Dendritic cell treated with granulocyte-macrophage colony-stimulating factor and Interleukin-4, amounts not matched to agents 40 ng/mL and 50 ng/mL, for 4 days (primary cell): ENCODE measurements around the gene C2orf80.
"Not testable (repeated sequence)": the region's sequence is repeated elsewhere in the genome, so short reads cannot be mapped to it uniquely, and the experiment has no call there.

Source experiments
- H3K27ac Mint-ChIP-seq: one replicate; pipeline ENCODE4 v1.8.0; 2022; ENCODE audit warnings: mild to moderate bottlenecking, mixed read lengths
- H3K27me3 Mint-ChIP-seq: one replicate; pipeline ENCODE4 v1.8.0; 2022; ENCODE audit warnings: mild to moderate bottlenecking, mixed read lengths
- H3K36me3 Mint-ChIP-seq: one replicate; pipeline ENCODE4 v1.8.0; 2022; ENCODE audit warnings: low read depth, mixed read lengths
- H3K4me1 Mint-ChIP-seq: one replicate; pipeline ENCODE4 v1.8.0; 2022; ENCODE audit warnings: low read depth, mixed read lengths
- H3K4me3 Mint-ChIP-seq: one replicate; pipeline ENCODE4 v1.8.0; 2022; ENCODE audit warnings: mild to moderate bottlenecking, moderate library complexity, mixed read lengths
- H3K9me3 Mint-ChIP-seq: one replicate; pipeline ENCODE4 v1.8.0; 2022; ENCODE audit warnings: mixed read lengths
- intact Hi-C: fragments of 100-400 bp; cut with micrococcal nuclease; formaldehyde crosslinking; loops from one replicate; pipeline ENCODE4 v1.15.0; 2022

The C2orf80 gene

GRCh38 chr2:208164951-208165755, 24.7 kb downstream of the C2orf80 start:
- intact Hi-C loops = no loop called here
- Mint-ChIP-seq H3K9me3 (no peaks in the 10 kb centered on the region), H3K27ac (no peak overlapping the region), H3K36me3 (no peaks in the 10 kb centered on the region), H3K4me1 (peaks cover 4% of the 10 kb centered on the region), H3K4me3 (no peak overlapping the region), H3K27me3 (no peaks in the 10 kb centered on the region)

DNA sequence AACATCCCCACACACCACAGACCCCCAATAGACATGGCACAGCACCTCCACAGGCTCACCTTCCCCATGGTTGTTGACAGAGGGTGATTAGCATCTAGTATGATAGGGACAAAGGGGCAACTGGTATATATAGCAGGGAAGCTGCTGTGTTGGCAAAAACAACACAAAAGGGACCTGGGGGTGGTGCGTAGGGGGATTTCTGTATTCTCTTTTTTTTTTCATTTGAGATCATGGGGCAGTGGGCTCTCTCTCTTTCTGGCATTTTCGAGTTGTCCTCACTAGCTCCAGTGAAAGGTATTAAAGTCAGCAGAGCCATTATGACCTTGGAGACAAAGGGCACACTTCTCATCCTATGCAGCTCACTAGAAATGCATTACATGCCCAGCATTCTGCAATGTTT, 26.3 kb downstream of the C2orf80 start, which contains the start of gene CRYGA:
Gene CRYGA (minus strand): TSS at position 101 of the 400 bp plus-strand sequence. CDS start 33 bp downstream, at position 68.
- Mint-ChIP-seq H3K27ac (peak within 1 kb of the TSS; percentile 13), H3K4me1 (no peaks in the 10 kb centered on the region), H3K27me3 (no peaks in the 10 kb centered on the region), H3K36me3 (no peaks in the 10 kb centered on the region), H3K9me3 (no peaks in the 10 kb centered on the region), H3K4me3 (no peak within 1 kb of the TSS)
- intact Hi-C loops = no loop called here

DNA sequence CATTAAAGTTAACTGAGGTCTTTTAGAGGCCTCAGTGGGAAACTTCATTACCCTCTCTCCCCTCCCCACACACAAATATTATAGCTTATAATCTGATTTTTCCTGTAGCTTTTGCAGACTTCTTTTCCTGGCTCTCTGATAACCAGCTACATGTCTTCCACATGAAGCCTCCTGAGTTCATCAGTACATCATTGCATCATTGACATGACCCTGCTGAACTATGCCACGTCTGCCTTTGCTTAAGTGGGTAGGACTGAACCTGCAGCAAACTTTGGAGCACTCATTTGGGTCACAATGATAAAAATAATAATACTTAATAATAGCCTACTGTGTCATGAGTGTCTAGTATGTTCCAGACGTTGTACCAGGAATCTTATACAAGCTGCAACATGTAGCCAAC, 33.4 kb downstream of the C2orf80 start:
- Mint-ChIP-seq H3K27me3 (peaks cover 1% of the 10 kb centered on the region), H3K4me1 (no peaks in the 10 kb centered on the region), H3K36me3 (no peaks in the 10 kb centered on the region), H3K27ac (no peak overlapping the region), H3K4me3 (no peak overlapping the region), H3K9me3 (peaks cover under 1% of the 10 kb centered on the region)
- intact Hi-C loops = no loop called here

DNA sequence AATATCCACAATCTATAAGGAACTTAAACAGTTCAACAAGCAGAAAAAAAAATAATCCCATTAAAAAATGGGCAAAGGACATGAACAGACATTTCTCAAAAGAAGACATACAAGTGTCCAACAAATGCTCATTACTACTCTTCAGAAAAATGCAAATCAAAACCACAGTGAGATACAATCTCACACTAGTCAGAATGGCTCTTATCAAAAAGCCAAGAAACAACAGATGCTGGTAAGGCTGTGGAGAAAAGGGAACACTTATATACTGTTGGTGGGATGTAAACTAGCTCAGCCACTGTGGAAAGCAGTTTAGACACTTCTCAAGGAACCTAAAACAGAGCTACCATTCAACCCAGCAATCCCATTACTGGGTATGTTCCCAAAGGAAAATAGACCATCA, 36.7 kb downstream of the C2orf80 start:
- H3K27me3 Mint-ChIP-seq = peaks cover 1% of the 10 kb centered on the region
- H3K4me1 Mint-ChIP-seq = peaks cover 14% of the 10 kb centered on the region
- peaks cover 15% of the 10 kb centered on the region for H3K9me3 Mint-ChIP-seq
- H3K4me3 Mint-ChIP-seq = no peak overlapping the region
- intact Hi-C loops = no loop called here
- no peak overlapping the region for H3K27ac Mint-ChIP-seq
- H3K36me3 Mint-ChIP-seq = no peaks in the 10 kb centered on the region

DNA sequence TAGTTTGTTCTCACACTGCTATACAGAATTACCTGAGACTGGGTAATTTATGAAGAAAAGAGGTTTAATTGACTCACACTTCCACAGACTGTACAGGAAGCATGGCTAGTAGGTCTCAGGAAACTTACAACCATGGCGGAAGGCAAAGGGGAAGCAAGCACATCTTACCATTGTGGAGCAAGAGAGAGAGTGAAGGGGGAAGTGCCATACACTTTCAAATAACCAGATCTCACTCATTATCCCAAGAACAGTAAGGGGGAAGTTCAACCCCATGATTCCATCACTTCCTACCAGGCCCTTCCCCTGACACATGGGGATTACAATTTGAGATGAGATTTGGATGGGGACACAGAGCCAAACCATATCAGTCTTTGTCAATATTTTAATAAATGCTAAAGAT, 38.9 kb downstream of the C2orf80 start:
- Mint-ChIP-seq H3K27ac (no peak overlapping the region), H3K9me3 (peaks cover 15% of the 10 kb centered on the region), H3K36me3 (no peaks in the 10 kb centered on the region)

DNA sequence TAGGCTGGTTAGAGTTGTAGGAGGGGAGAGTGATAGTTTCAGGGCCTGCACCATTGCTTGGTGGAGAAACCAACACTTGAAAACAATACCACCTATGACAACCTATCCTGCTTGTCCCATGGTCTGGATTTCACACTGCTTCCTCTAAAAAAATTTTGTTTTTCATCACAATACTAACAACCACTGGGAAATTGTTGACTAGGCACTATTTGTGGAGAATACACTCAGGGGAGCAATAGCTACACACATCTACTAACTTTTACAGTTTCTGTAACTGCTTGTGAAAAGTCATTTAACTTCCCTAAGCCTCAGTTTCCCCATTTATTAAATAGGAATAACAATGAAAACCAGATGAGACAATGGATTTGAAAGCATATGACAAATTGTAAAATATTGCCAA, 39.7 kb downstream of the C2orf80 start:
- Mint-ChIP-seq H3K9me3 (peaks cover 15% of the 10 kb centered on the region), H3K36me3 (no peaks in the 10 kb centered on the region), H3K4me1 (peaks cover 23% of the 10 kb centered on the region), H3K27ac (no peak overlapping the region), H3K4me3 (no peak overlapping the region), H3K27me3 (peaks cover 1% of the 10 kb centered on the region)
- intact Hi-C loops = no loop called here

More for the DNA sequence above, 38.9 kb downstream of the C2orf80 start:
- Mint-ChIP-seq H3K4me3 (no peak overlapping the region), H3K27me3 (peaks cover 1% of the 10 kb centered on the region), H3K4me1 (peaks cover 23% of the 10 kb centered on the region)
- intact Hi-C loops = no loop called here

- intact Hi-C loops = no loop called here
- Mint-ChIP-seq H3K36me3 (no peaks in the 10 kb centered on the region), H3K27ac (no peak overlapping the region), H3K27me3 (no peaks in the 10 kb centered on the region), H3K4me3 (no peak overlapping the region), H3K9me3 (peaks cover 15% of the 10 kb centered on the region), H3K4me1 (peaks cover 29% of the 10 kb centered on the region)
Measured at GRCh38 chr2:208148803-208149202, 41.0 kb downstream of the C2orf80 start.

- Mint-ChIP-seq H3K4me3 (no peak overlapping the region), H3K27ac (no peak overlapping the region), H3K27me3 (no peaks in the 10 kb centered on the region), H3K36me3 (no peaks in the 10 kb centered on the region), H3K4me1 (peaks cover 29% of the 10 kb centered on the region), H3K9me3 (peaks cover 15% of the 10 kb centered on the region)
- intact Hi-C loops = no loop called here
Measured at GRCh38 chr2:208147759-208148158, 42.1 kb downstream of the C2orf80 start.

DNA sequence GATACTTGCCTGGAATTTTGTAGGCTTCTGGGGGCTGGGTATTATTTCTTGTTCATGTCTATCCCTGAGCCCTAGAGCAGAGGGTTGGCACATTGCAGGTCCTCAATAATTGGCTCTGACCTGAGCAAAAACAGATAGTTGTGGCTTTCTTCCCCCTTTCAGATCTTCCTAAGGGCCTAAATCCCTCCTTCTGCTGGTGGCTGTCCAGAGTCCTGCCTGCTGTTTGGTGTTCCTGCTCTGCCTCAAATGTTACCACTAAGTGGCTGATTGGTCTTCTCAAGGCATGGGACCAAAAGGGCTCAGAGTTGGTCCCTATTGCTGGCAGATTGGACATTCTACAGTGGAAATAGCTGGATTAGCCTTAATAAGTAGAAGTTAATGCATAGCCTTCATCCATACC, 42.8 kb downstream of the C2orf80 start:
- intact Hi-C loops = no loop called here
- H3K4me1 Mint-ChIP-seq = peaks cover 29% of the 10 kb centered on the region
- no peak overlapping the region for H3K4me3 Mint-ChIP-seq
- no peaks in the 10 kb centered on the region for H3K36me3 Mint-ChIP-seq
- no peaks in the 10 kb centered on the region for H3K27me3 Mint-ChIP-seq
- H3K9me3 Mint-ChIP-seq = peaks cover 15% of the 10 kb centered on the region
- H3K27ac Mint-ChIP-seq = no peak overlapping the region

DNA sequence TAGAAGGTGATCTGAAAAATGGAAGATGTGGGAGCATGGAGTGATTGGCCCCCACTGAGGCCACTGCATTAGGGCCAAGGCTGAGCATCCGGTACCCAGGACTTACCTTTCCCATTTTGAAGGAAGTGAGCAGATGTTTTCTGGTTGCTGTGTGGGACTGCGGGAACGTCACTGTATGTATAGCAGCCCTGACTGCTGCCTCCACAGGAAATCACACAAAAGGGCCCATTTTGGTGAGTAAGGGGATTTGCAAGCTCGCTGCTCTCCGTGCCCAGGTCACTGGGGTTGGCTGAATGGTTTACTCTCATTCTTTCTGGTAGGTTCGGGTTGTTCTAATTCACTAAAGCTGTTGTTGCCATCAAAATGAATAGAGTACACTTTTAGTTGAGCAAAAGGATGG, 43.8 kb downstream of the C2orf80 start, which contains the start of gene CRYGB:
Gene CRYGB (minus strand): TSS at position 153 of the 400 bp plus-strand sequence. CDS start 38 bp downstream, at position 115.
- no peak within 1 kb of the TSS for H3K27ac Mint-ChIP-seq
- H3K9me3 Mint-ChIP-seq = peaks cover 10% of the 10 kb centered on the region

DNA sequence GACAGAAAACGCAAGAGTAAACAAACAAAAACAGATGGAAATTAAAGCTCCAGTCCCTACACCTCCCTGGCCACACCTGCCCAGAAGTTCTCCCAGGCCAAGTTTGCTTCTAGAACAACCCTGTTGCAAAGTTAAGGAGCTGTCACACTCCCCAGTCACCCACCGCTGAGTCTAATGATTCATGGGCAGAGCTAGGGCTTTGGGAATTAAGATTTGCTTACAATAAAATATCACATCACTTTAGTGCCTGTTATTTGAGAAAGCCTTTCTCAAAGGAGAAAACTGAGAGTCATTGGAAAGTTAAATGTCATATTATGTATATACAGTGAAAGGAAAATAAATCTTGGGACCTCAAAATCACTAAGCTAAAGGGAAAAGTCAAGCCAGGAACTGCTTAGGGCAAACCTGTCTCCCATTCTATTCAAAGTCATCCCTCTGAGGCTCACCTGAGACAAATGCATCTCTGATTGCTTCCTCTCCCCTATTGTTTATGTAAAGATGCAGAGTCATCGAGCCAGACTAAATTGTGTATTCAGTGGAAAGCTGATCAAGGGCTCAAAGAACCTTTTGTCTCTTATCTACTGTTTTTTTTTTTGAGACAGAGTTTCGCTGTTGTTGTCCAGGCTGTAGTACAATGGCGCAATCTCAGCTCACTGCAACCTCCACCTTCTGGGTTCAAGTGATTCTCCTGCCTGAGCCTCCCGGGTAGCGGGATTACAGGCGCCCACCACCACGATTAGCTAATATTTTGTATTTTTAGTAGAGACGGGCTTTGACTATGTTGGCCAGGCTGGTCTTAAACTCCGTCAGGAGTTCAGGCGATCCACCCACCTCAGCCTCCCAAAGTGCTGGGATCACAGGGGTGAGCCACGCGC, 46.7 kb downstream of the C2orf80 start:
- no peaks in the 10 kb centered on the region for H3K9me3 Mint-ChIP-seq
- H3K4me1 Mint-ChIP-seq = peaks cover 15% of the 10 kb centered on the region
- H3K4me3 Mint-ChIP-seq = no peak overlapping the region
- intact Hi-C loops = no loop called here
- no peak overlapping the region for H3K27ac Mint-ChIP-seq
- H3K36me3 Mint-ChIP-seq = no peaks in the 10 kb centered on the region
- no peaks in the 10 kb centered on the region for H3K27me3 Mint-ChIP-seq

More for the DNA sequence above, 43.8 kb downstream of the C2orf80 start, which contains the start of gene CRYGB:
- intact Hi-C loops = no loop called here
- no peaks in the 10 kb centered on the region for H3K36me3 Mint-ChIP-seq
- peaks cover 29% of the 10 kb centered on the region for H3K4me1 Mint-ChIP-seq
- H3K27me3 Mint-ChIP-seq = no peaks in the 10 kb centered on the region
- no peak within 1 kb of the TSS for H3K4me3 Mint-ChIP-seq

DNA sequence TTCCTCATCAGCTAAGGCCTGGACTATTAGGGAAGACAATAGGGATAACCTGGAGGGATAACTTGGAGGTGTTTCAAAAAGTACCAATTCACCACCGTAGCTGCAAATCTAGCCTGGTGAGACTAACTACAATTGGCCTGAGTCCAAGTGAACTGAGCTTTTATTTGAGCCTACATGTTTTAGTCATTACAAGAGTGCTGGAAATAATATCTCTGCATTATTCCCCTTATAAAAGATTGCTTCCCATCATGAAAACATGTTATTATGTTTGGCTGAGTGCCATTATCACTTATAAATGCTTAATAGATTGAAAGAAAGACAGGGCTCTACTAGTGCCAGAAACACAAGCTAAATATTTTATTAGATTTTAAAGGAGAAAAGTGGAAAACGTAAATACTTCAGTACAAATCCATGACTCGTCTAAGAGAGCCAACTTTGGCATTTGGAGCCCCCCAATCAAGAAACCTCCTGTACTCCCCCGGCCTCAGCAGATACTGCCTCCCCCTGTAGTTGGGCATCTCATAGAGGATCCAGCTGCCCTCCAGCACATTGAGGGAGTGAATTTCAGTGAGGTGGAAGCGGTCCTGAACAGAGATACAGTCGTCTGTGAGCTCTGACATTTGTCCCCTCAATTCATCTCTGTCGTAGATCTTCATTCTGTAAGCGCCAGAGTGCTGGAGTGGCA, 47.4 kb downstream of the C2orf80 start:
- Mint-ChIP-seq H3K36me3 (no peaks in the 10 kb centered on the region), H3K27ac (no peak overlapping the region), H3K4me1 (peaks cover 8% of the 10 kb centered on the region), H3K27me3 (no peaks in the 10 kb centered on the region), H3K4me3 (no peak overlapping the region), H3K9me3 (no peaks in the 10 kb centered on the region)
- intact Hi-C loops = no loop called here

DNA sequence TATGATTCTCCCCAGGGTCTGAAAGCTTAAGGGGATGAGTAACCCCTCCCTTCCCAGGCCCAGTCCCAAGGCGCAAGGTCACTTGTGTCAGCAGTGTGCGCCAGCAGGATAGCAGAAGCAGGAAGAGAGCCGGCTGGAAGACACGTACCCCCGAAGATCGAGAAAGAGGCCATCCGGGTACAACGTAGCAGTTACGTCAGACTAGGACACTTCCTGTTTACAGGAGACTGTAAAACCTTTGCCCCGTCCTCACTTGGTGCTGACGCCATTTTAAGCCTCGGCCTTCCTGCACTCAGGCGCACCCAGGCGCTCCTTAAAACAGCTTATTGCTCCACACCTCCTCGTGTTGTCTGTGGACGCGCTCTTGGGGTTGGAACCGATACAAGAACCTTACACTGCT, 50.4 kb downstream of the C2orf80 start:
- no peaks in the 10 kb centered on the region for H3K36me3 Mint-ChIP-seq
- no peak overlapping the region for H3K27ac Mint-ChIP-seq
- no peaks in the 10 kb centered on the region for H3K27me3 Mint-ChIP-seq
- H3K9me3 Mint-ChIP-seq = no peaks in the 10 kb centered on the region
- no peak overlapping the region for H3K4me3 Mint-ChIP-seq
- intact Hi-C loops = no loop called here
- peaks cover under 1% of the 10 kb centered on the region for H3K4me1 Mint-ChIP-seq

GRCh38 chr2:208138334-208138733, 51.5 kb downstream of the C2orf80 start:
- H3K27ac Mint-ChIP-seq, intact Hi-C loops, H3K27me3 Mint-ChIP-seq, H3K9me3 Mint-ChIP-seq, H3K4me1 Mint-ChIP-seq, H3K4me3 Mint-ChIP-seq, H3K36me3 Mint-ChIP-seq: not testable (repeated sequence)
